Measurements from ENCODE around the gene THEMIS. TPM values are rescaled to one million over a fixed set of nuclear protein-coding genes. Genes with fewer than 3 reads are reported as not detected.
"Not testable (repeated sequence)": the region's sequence is repeated elsewhere in the genome, so short reads cannot be mapped to it uniquely, and the experiment has no call there.

Gene THEMIS
- total RNA-seq, 4 donors from 2014 or later = 0.10 to 0.15 TPM; not detected in 2

DNA sequence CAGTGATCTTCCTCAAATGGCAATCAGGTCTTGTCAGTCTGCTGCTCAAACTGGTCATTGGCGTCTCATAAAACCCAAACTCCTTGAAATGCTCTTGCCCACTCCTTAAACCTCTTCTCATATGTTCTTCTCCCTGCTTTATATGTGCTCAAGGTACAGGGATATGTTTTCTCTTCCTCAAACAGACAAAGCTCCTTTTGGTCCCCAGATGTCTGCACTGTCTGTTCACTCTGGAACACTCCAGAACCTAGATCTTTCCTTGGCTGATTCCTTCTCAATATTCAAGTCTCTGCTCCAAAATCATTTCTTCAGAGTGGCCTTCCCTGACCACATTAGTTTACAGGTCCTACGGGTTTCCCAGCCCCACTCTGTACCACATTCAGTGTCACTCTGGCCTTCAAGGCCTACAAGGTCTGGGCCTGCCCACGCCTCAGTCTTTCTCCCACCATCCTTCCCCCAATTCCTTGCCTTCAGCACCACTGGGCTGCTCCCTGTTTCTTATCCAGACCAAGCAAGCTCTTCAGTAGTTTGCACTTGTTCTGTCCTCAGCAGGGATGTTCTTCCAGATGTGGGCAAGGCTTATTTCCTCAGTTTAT lies 9.0 kb downstream of the THEMIS start:
- Histone ChIP-seq H3K4me3 (no peak overlapping the region), H3K27ac (no peak overlapping the region), H3K9me3 (no peaks in the 10 kb centered on the region), H3K27me3 (no peaks in the 10 kb centered on the region), H3K36me3 (no peaks in the 10 kb centered on the region), H3K4me1 (no peaks in the 10 kb centered on the region)
- in situ Hi-C loops (cut with MboI; ENCODE audit: low sequenced_read_pairs in 4 of 4) = no loop called here
- no peak for DNase-seq
- TF ChIP-seq POLR2A (IDR thresholded peaks at IDR 0.05) = no peak
- TF ChIP-seq, protein P1, sequence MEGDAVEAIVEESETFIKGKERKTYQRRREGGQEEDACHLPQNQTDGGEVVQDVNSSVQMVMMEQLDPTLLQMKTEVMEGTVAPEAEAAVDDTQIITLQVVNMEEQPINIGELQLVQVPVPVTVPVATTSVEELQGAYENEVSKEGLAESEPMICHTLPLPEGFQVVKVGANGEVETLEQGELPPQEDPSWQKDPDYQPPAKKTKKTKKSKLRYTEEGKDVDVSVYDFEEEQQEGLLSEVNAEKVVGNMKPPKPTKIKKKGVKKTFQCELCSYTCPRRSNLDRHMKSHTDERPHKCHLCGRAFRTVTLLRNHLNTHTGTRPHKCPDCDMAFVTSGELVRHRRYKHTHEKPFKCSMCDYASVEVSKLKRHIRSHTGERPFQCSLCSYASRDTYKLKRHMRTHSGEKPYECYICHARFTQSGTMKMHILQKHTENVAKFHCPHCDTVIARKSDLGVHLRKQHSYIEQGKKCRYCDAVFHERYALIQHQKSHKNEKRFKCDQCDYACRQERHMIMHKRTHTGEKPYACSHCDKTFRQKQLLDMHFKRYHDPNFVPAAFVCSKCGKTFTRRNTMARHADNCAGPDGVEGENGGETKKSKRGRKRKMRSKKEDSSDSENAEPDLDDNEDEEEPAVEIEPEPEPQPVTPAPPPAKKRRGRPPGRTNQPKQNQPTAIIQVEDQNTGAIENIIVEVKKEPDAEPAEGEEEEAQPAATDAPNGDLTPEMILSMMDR (IDR thresholded peaks at IDR 0.05 in 4 of 5, conservative IDR thresholded peaks at IDR 0.05 in 1 of 5) = no peak
- ATAC-seq = no peak
- intact Hi-C loops (cut with DNase I; ENCODE audit: low total_unique reads) = no loop called here

DNA sequence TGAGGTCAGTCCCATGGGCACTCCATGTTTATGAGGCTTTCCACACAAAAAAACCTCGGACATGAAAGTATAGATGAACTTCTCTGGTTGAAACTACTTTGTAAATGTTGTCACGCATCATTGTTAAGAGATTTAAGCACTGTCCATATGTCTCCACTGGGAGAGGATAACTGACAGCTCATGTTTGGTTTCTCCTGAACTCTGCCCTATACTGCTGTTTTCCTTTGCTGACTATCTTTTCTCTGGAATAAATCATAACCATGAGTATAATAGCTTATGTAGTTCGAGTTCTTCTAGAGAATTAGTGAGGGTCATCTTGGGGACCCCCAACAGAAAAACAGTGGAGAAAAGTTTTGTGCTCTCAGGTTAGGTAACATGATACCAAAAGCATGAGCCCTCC lies 14.3 kb downstream of the THEMIS start:
- intact Hi-C loops (cut with DNase I; ENCODE audit: low total_unique reads) (no loop called here), in situ Hi-C loops (cut with MboI; ENCODE audit: low sequenced_read_pairs in 4 of 4) (no loop called here)
- no peaks in the 10 kb centered on the region for H3K27me3 ChIP-seq
- no peaks in the 10 kb centered on the region for H3K36me3 ChIP-seq
- DNase-seq = no peak
- ATAC-seq = no peak
- no peak for TF ChIP-seq POLR2A (IDR thresholded peaks at IDR 0.05)
- TF ChIP-seq, protein P1 (IDR thresholded peaks at IDR 0.05 in 4 of 5, conservative IDR thresholded peaks at IDR 0.05 in 1 of 5) = no peak
- no peaks in the 10 kb centered on the region for H3K9me3 ChIP-seq
- no peaks in the 10 kb centered on the region for H3K4me1 ChIP-seq
- no peak overlapping the region for H3K27ac ChIP-seq
- H3K4me3 ChIP-seq = no peak overlapping the region

GRCh38 chr6:127884134-127884533 lies 16.7 kb downstream of the THEMIS start:
- Histone ChIP-seq H3K9me3 (no peaks in the 10 kb centered on the region), H3K4me1 (no peaks in the 10 kb centered on the region), H3K27me3 (no peaks in the 10 kb centered on the region), H3K4me3 (no peak overlapping the region), H3K36me3 (no peaks in the 10 kb centered on the region), H3K27ac (no peak overlapping the region)
- TF ChIP-seq, protein P1 (IDR thresholded peaks at IDR 0.05 in 4 of 5, conservative IDR thresholded peaks at IDR 0.05 in 1 of 5) = no peak
- TF ChIP-seq POLR2A (IDR thresholded peaks at IDR 0.05) = no peak
- intact Hi-C loops (cut with DNase I; ENCODE audit: low total_unique reads) (no loop called here), in situ Hi-C loops (cut with MboI; ENCODE audit: low sequenced_read_pairs in 4 of 4) (no loop called here)
- DNase-seq (no peak), ATAC-seq (no peak)

GRCh38 chr6:127881949-127882348 lies 18.9 kb downstream of the THEMIS start:
- in situ Hi-C loops (cut with MboI; ENCODE audit: low sequenced_read_pairs in 4 of 4); H3K4me3 ChIP-seq; H3K36me3 ChIP-seq; intact Hi-C loops (cut with DNase I; ENCODE audit: low total_unique reads); H3K27me3 ChIP-seq; DNase-seq; ATAC-seq; H3K9me3 ChIP-seq; H3K27ac ChIP-seq; H3K4me1 ChIP-seq: not testable (repeated sequence)

- DNase-seq (no peak), ATAC-seq (no peak)
Observed at GRCh38 chr6:127880429-127880828, 20.4 kb downstream of the THEMIS start.

More at GRCh38 chr6:127880429-127880828, 20.4 kb downstream of the THEMIS start:
- Histone ChIP-seq H3K27ac (no peak overlapping the region), H3K4me1 (no peaks in the 10 kb centered on the region), H3K9me3 (no peaks in the 10 kb centered on the region), H3K4me3 (no peak overlapping the region), H3K36me3 (no peaks in the 10 kb centered on the region), H3K27me3 (no peaks in the 10 kb centered on the region)
- in situ Hi-C loops (cut with MboI; ENCODE audit: low sequenced_read_pairs in 4 of 4) (no loop called here), intact Hi-C loops (cut with DNase I; ENCODE audit: low total_unique reads) (no loop called here)
- no peak for TF ChIP-seq POLR2A (IDR thresholded peaks at IDR 0.05)
- TF ChIP-seq, protein P1 (IDR thresholded peaks at IDR 0.05 in 4 of 5, conservative IDR thresholded peaks at IDR 0.05 in 1 of 5) = no peak
